Measurements from ENCODE around the gene PPARG.
"Not testable (repeated sequence)": the region's sequence is repeated elsewhere in the genome, so short reads cannot be mapped to it uniquely, and the experiment has no call there.

Gene PPARG

GRCh38 chr3:12379640-12380429 lies 91.0 kb downstream of the PPARG start:
- CTCF ChIA-PET, result no interaction called here
- POLR2A ChIA-PET, result no interaction called here
- TF ChIP-seq CTCF (IDR thresholded peaks at IDR 0.05; ENCODE audit: control extremely low read depth, extremely low read depth, low read depth, missing control alignments), result no peak
- DNase-seq (ENCODE audit: extremely low spot score), result no peak

DNA sequence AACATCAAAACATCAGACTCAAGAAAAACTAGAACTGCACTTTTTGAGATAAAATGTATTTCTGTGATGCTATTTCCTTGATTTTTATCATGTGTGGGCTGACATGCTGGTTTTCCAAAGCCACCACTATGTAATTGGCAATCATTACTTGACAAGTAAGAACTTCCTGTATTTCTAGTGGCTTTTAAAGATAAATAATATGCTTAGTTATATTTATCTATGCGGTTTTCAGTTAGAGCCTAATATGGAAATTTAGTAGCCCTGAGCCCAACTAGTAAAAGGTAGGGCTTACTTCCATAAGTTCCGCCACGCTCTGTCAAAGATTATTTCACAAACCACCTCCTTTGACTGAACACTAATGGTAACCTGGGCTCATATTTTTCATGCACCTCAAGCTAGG lies 91.6 kb downstream of the PPARG start:
- ChIA-PET POLR2A (no interaction called here), CTCF (no interaction called here)
- no peak for DNase-seq (ENCODE audit: extremely low spot score)
- no peak for TF ChIP-seq CTCF (IDR thresholded peaks at IDR 0.05; ENCODE audit: control extremely low read depth, extremely low read depth, low read depth, missing control alignments)

DNA sequence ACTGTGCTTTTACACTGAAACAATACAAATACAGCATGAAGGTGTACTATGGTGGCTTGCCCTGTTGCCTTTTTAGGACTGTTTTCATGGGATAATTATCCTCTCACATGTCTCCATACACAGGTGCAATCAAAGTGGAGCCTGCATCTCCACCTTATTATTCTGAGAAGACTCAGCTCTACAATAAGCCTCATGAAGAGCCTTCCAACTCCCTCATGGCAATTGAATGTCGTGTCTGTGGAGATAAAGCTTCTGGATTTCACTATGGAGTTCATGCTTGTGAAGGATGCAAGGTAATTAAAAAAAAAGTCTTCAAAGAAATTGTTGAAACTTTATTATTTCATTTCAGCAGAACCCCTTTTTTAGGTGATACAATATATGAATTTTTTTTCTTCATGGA lies 92.3 kb downstream of the PPARG start:
- CTCF ChIA-PET, result no interaction called here
- TF ChIP-seq CTCF (IDR thresholded peaks at IDR 0.05; ENCODE audit: control extremely low read depth, extremely low read depth, low read depth, missing control alignments), result no peak
- POLR2A ChIA-PET, result no interaction called here
- DNase-seq (ENCODE audit: extremely low spot score), result no peak

GRCh38 chr3:12383218-12383617 lies 94.3 kb downstream of the PPARG start:
- DNase-seq (ENCODE audit: extremely low spot score), result no peak
- ChIA-PET CTCF (interaction anchor here (1.4 kb wide), 1 partner anchor 11 kb away, joined by 4 read pairs; no protein-coding TSS in a partner anchor), POLR2A (no interaction called here)
- TF ChIP-seq CTCF (IDR thresholded peaks at IDR 0.05; ENCODE audit: control extremely low read depth, extremely low read depth, low read depth, missing control alignments), result no peak

GRCh38 chr3:12384451-12385233 lies 95.8 kb downstream of the PPARG start:
- ChIA-PET POLR2A (no interaction called here), CTCF (interaction anchor here (0.6 kb wide), 1 partner anchor 8 kb away, joined by 3 read pairs; no protein-coding TSS in a partner anchor)
- no peak for TF ChIP-seq CTCF (IDR thresholded peaks at IDR 0.05; ENCODE audit: control extremely low read depth, extremely low read depth, low read depth, missing control alignments)
- DNase-seq (ENCODE audit: extremely low spot score), result no peak

- POLR2A ChIA-PET, result not testable (repeated sequence)
These were observed 97.8 kb downstream of the PPARG start for GRCh38 chr3:12386514-12387291.

More at GRCh38 chr3:12386514-12387291, 97.8 kb downstream of the PPARG start:
- DNase-seq (ENCODE audit: extremely low spot score); CTCF ChIA-PET: not testable (repeated sequence)

Measured in GM10248 (cell line).